Activated T-helper 2 cell treated with anti-CD3 and anti-CD28 coated beads, Interferon-gamma antibody, Interleukin-2, Interleukin-4, amounts not matched to agents 10 μg/mL and 5 μg/mL and 100 μg/mL, durations not matched to agents 14 hours and 24 hours and 36 hours (primary cell): Measurements from ENCODE around the gene TMPRSS6. TPM values are rescaled to one million over a fixed set of nuclear protein-coding genes. Genes with fewer than 3 reads are reported as not detected.
"Not testable (repeated sequence)": the region's sequence is repeated elsewhere in the genome, so short reads cannot be mapped to it uniquely, and the experiment has no call there.

Source experiments
- DNase-seq: peaks from one replicate; pipeline ENCODE4 v3.0.0; 2021; ENCODE audit warnings: low spot score
- H3K27ac Mint-ChIP-seq: one replicate; pipeline ENCODE4 v1.8.0; 2021; ENCODE audit warnings: mixed read lengths
- H3K27me3 Mint-ChIP-seq: one replicate; pipeline ENCODE4 v1.8.0; 2021; ENCODE audit warnings: low read depth, mixed read lengths
- H3K36me3 Mint-ChIP-seq: one replicate; pipeline ENCODE4 v1.8.0; 2021; ENCODE audit warnings: low read depth, mixed read lengths
- H3K4me1 Mint-ChIP-seq: one replicate; pipeline ENCODE4 v1.8.0; 2021; ENCODE audit warnings: low read depth, mixed read lengths
- H3K4me3 Mint-ChIP-seq: one replicate; pipeline ENCODE4 v1.8.0; 2021; ENCODE audit warnings: low read depth, mild to moderate bottlenecking, moderate library complexity, mixed read lengths
- H3K9me3 Mint-ChIP-seq: one replicate; pipeline ENCODE4 v1.8.0; 2021; ENCODE audit warnings: mixed read lengths
- intact Hi-C: fragments of 100-400 bp; cut with micrococcal nuclease; formaldehyde crosslinking; loops from one replicate; pipeline ENCODE4 v1.15.1; 2023
- total RNA-seq: library from RNA; stranded (reverse); gene quantifications from 2 replicates; pipeline ENCODE4 v1.2.3, GENCODE V29; 2022

TMPRSS6 gene
- total RNA-seq, 1 donor from 2014 or later = 9.2 TPM

DNA sequence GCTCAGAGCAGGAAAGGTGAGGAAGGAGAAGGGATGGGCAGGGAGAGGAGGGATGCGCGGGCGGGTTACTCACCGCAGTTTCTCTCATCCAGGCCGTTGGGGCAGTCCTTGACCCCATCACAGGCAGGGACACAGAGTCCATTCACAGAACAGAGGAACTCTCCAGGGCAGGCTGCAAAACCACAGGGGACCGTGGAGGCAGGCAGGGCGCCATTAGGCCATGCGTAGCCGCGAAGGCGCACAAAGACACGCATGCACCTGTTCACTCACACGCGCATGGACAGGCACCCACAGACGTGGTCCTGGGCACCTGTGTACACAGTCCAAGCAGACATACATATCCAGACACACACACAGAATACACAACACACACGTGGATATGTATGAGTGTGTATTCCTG is 35.0 kb downstream of the TMPRSS6 start:
- H3K4me3 Mint-ChIP-seq = no peak overlapping the region
- intact Hi-C loops = no loop called here

DNA sequence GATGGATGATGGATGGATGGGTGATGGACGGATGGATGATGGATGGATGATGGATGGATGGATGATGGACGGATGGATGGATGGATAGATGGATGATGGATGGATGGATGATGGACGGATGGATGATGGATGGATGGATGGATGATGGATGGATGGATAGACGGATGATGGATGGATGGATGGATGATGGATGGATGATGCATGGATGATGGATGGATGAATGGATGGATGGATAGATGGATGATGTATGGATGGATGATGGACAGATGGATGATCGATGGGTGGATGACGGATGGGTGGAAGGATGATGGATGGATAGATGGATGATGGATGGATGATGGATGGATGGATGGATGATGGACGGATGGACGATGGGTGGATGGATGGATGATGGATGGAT is 36.8 kb downstream of the TMPRSS6 start:
- peaks cover 7% of the 10 kb centered on the region for H3K27me3 Mint-ChIP-seq
- no peak for DNase-seq
- intact Hi-C loops = no loop called here
- H3K4me1 Mint-ChIP-seq = peaks cover 6% of the 10 kb centered on the region
- H3K36me3 Mint-ChIP-seq = no peaks in the 10 kb centered on the region
- H3K4me3 Mint-ChIP-seq = no peak overlapping the region
- no peak overlapping the region for H3K27ac Mint-ChIP-seq
- H3K9me3 Mint-ChIP-seq = no peaks in the 10 kb centered on the region

More for the DNA sequence above, 35.0 kb downstream of the TMPRSS6 start:
- H3K27ac Mint-ChIP-seq = no peak overlapping the region
- H3K36me3 Mint-ChIP-seq = no peaks in the 10 kb centered on the region
- peaks cover 22% of the 10 kb centered on the region for H3K4me1 Mint-ChIP-seq
- no peaks in the 10 kb centered on the region for H3K9me3 Mint-ChIP-seq
- DNase-seq = no peak
- peaks cover 6% of the 10 kb centered on the region for H3K27me3 Mint-ChIP-seq

DNA sequence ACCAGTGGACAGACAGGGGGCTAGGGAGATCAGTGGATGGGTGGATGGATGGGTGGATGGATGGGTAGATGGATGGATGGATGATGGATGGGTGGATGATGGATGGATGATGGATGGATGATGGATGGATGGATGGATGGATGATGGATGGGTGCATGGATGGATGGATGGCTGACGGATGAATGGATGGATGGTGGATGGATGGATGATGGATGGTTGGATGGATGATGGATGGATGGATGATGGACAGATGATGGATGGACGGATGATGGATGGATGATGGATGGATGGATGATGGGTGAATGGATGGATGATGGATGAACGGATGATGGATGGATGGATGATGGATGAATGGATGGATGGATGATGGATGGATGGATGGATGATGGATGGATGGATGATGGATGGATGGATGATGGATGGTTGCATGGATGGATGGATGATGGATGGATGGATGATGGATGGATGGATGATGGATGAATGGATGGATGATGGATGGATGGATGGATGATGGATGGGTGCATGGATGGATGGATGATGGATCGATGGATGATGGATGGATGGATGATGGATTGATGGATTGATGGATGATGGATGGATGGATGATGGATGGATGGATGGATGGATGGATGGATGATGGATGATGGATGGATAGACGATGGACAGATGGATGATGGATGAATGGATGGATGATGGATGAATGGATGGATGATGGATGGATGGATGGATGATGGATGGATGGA is 37.5 kb downstream of the TMPRSS6 start:
- H3K9me3 Mint-ChIP-seq, DNase-seq, intact Hi-C loops, H3K4me1 Mint-ChIP-seq, H3K27ac Mint-ChIP-seq, H3K4me3 Mint-ChIP-seq, H3K27me3 Mint-ChIP-seq, H3K36me3 Mint-ChIP-seq: not testable (repeated sequence)

DNA sequence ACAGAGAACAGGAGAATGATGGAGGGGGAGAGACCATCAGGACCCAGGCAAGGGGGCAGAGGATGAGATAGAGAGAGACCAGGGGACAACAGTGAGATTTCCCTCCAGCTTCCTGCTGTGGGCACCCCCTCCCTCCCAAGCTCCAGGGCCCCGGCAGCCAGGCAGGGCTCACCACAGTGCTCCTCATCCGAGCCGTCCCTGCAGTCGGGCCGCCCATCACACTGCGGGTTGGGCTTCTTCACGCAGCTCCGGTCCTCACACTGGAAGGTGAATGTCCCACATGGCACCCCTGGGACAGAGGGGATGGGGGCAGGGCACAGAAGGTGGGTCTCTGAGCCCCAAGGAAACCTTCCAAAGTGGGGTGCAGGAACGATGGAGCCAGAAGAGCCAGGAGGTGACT is 38.8 kb downstream of the TMPRSS6 start:
- no peak for DNase-seq
- no peaks in the 10 kb centered on the region for H3K36me3 Mint-ChIP-seq
- peaks cover 2% of the 10 kb centered on the region for H3K4me1 Mint-ChIP-seq
- peaks cover 7% of the 10 kb centered on the region for H3K27me3 Mint-ChIP-seq
- intact Hi-C loops = no loop called here
- H3K9me3 Mint-ChIP-seq = no peaks in the 10 kb centered on the region
- H3K4me3 Mint-ChIP-seq = no peak overlapping the region
- no peak overlapping the region for H3K27ac Mint-ChIP-seq

DNA sequence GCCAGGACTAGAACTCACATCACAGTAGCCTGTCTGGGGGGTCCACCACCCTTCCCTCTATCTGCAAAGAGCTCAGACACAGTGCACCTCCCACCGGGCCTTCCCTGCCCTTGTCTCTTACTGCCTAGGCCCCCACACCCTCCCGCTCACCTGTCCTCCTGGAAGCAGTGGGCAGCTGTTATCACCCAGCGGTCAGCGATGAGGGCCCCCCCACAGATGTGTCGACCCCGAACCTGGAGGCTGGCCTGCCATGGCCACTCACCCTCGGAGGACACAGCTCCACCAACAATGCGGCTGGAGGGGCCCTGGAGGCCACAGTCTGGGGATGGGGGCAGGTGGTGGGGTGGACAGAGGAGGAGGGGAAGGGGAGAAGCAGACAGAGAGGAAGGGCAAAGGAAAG is 39.2 kb downstream of the TMPRSS6 start:
- H3K4me3 Mint-ChIP-seq = no peak overlapping the region
- intact Hi-C loops = no loop called here
- H3K27ac Mint-ChIP-seq = no peak overlapping the region
- DNase-seq = no peak
- H3K27me3 Mint-ChIP-seq = peaks cover 7% of the 10 kb centered on the region
- H3K9me3 Mint-ChIP-seq = no peaks in the 10 kb centered on the region
- no peaks in the 10 kb centered on the region for H3K4me1 Mint-ChIP-seq
- no peaks in the 10 kb centered on the region for H3K36me3 Mint-ChIP-seq

DNA sequence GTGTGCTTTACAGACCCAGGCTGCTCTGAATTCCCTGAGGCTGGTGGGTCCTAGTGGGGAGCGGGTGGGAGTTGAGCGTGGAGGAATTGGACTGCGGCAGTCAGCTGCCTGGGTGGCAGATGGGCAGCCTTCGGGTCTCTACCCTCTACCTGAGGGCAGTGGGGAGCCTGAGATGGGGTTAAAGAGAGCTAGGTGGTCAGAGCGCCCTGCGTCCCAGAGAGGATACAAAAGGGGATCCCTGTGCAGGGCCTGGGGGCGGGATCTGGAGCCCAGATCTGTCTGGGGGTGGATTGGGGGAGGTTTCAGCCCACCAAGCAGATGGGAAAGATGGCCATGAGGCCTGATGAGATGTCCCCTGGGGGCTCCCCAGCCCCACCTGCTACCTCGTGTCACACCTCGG is 39.8 kb downstream of the TMPRSS6 start:
- no peaks in the 10 kb centered on the region for H3K36me3 Mint-ChIP-seq
- H3K4me3 Mint-ChIP-seq = no peak overlapping the region
- no peak overlapping the region for H3K27ac Mint-ChIP-seq
- no peaks in the 10 kb centered on the region for H3K4me1 Mint-ChIP-seq
- H3K9me3 Mint-ChIP-seq = no peaks in the 10 kb centered on the region
- DNase-seq = no peak
- peaks cover 7% of the 10 kb centered on the region for H3K27me3 Mint-ChIP-seq
- intact Hi-C loops = no loop called here

DNA sequence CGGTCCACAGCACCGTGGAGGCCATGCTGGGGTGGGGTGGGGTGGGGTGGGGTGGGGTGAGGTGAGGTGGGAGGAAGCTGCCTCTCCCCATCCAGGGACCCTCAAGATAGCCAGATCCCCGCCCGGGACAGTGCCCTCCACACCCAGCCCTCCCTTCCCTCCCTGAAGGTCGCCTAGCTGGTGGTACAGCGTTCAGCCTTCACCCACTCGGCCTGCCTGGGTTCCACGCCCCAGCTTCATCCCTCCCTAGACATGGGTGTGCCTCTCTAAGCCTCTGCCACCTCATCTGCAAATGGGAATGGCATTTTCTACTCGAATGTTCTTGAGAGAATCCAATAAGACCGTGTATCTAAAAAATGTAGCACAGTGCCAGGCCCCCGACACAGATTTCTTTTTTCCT is 40.2 kb downstream of the TMPRSS6 start:
- Mint-ChIP-seq H3K4me3 (no peak overlapping the region), H3K4me1 (no peaks in the 10 kb centered on the region), H3K36me3 (no peaks in the 10 kb centered on the region), H3K9me3 (no peaks in the 10 kb centered on the region), H3K27ac (no peak overlapping the region), H3K27me3 (peaks cover 7% of the 10 kb centered on the region)
- intact Hi-C loops = no loop called here
- no peak for DNase-seq

DNA sequence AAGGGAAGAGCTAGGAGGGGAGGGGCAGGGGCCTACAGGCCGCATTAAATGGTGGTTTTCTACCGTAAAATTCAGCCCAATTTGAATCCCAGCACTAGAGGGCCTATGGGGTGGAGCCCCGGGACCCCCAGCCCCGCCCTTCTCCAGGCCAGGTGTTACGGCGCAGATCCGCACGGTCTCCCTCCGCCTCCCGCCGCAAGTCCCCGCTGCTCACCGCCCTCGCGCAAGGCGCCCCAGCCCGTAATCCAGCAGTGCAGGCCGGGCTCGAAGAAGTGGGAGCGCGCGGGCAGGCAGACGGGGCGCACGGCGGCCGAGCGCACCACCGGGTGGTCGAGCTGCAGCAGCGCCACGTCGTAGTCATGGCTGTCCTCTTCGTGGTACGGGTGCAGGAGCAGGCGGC is 40.7 kb downstream of the TMPRSS6 start:
- no peaks in the 10 kb centered on the region for H3K4me1 Mint-ChIP-seq
- H3K27ac Mint-ChIP-seq = no peak overlapping the region

DNA sequence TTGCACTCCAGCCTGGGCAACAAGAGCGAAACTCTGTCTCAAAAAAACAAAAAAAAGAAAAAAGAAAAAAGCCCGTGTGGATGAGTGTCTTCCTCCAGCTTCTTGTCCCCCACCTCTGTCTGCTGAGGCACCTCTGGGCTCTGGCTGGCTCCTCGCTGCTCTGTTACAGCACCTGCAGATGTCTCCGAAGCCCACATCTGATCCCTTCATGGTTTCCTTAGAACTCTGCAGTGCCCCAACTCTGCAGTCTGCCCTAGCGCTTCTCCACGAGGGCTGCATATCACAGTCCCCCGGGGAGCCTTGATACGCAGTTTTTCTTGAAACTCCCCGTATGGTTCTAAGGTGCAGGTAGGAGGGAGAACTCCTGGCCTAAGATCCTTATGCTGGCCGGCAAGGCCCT is 42.1 kb downstream of the TMPRSS6 start:
- intact Hi-C loops = no loop called here
- Mint-ChIP-seq H3K4me1 (peaks cover 2% of the 10 kb centered on the region), H3K27ac (no peak overlapping the region), H3K36me3 (no peaks in the 10 kb centered on the region), H3K9me3 (no peaks in the 10 kb centered on the region), H3K4me3 (no peak overlapping the region), H3K27me3 (peaks cover 7% of the 10 kb centered on the region)
- no peak for DNase-seq

More for the DNA sequence above, 40.7 kb downstream of the TMPRSS6 start:
- no peaks in the 10 kb centered on the region for H3K36me3 Mint-ChIP-seq
- DNase-seq = no peak
- no peak overlapping the region for H3K4me3 Mint-ChIP-seq
- H3K27me3 Mint-ChIP-seq = peaks cover 7% of the 10 kb centered on the region
- H3K9me3 Mint-ChIP-seq = no peaks in the 10 kb centered on the region
- intact Hi-C loops = no loop called here

DNA sequence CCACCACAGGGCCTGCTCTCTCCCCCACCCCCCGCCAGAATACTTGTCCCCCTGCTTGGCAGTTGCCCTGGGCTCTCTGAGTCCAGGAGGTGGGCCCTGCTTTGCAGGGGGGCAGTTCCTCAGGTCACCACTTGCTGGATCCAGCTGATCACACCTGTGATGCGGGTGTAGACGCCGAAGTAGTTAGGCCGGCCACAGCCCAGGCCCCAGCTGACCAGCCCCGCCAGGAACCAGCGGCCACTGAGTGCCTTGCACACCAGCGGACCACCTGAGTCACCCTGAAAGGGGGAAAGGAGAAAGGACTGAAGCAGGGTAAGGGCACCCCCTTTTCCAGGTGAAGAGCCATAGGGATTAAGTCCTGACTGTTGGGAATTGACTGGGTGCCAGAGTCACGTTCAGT is 43.6 kb downstream of the TMPRSS6 start:
- Mint-ChIP-seq H3K36me3 (peaks cover 2% of the 10 kb centered on the region), H3K4me1 (peaks cover 8% of the 10 kb centered on the region), H3K27me3 (peaks cover 7% of the 10 kb centered on the region), H3K4me3 (no peak overlapping the region), H3K9me3 (no peaks in the 10 kb centered on the region), H3K27ac (no peak overlapping the region)
- intact Hi-C loops = no loop called here
- no peak for DNase-seq

DNA sequence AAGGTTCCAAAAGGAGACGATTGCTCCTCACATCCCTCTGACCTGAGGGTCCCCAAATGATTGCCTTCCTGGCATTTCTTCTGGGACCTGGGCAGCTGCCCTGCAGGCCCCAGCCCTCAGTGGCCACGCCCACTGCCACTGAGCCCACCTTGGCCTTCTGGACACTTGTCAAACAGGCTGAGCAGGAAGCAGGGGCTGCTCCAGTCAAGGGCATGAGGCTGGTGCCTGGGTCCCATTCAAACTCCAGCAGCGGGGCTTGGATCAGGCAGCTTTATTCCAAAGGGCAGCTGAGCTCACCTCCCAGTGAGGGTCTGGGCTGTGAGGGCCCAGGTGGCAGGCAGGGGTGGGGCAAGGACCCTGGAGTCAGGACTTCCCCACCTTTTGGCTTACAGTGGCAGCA is 44.3 kb downstream of the TMPRSS6 start:
- peaks cover 14% of the 10 kb centered on the region for H3K4me1 Mint-ChIP-seq
- intact Hi-C loops = no loop called here
- no peak for DNase-seq
- H3K4me3 Mint-ChIP-seq = no peak overlapping the region
- H3K27me3 Mint-ChIP-seq = peaks cover 7% of the 10 kb centered on the region
- no peaks in the 10 kb centered on the region for H3K9me3 Mint-ChIP-seq
- H3K27ac Mint-ChIP-seq = no peak overlapping the region
- H3K36me3 Mint-ChIP-seq = peaks cover 7% of the 10 kb centered on the region

DNA sequence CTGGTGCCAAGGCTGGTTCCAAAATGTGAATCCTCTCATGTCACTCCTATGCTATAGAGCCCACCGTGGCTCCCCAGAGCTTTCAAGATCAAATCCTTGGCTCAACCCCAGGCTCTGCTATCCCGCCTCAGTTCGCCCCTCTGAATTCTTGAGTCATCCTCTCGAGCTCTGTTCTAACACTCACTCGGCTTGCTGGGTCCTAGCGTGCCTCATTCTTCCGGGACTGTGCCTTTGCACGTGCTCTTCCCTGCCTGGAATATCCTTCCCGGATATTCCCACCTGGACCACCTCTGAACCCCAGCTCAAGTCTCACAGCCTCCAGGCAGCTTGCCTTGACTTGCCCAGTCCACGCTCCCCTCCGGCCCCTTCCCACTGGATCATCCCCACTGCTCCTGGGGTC is 45.0 kb downstream of the TMPRSS6 start:
- intact Hi-C loops = no loop called here
- H3K4me1 Mint-ChIP-seq = peaks cover 18% of the 10 kb centered on the region
- no peak for DNase-seq
- peaks cover 1% of the 10 kb centered on the region for H3K27me3 Mint-ChIP-seq
- H3K4me3 Mint-ChIP-seq = no peak overlapping the region
- no peak overlapping the region for H3K27ac Mint-ChIP-seq
- H3K36me3 Mint-ChIP-seq = peaks cover 10% of the 10 kb centered on the region
- no peaks in the 10 kb centered on the region for H3K9me3 Mint-ChIP-seq

DNA sequence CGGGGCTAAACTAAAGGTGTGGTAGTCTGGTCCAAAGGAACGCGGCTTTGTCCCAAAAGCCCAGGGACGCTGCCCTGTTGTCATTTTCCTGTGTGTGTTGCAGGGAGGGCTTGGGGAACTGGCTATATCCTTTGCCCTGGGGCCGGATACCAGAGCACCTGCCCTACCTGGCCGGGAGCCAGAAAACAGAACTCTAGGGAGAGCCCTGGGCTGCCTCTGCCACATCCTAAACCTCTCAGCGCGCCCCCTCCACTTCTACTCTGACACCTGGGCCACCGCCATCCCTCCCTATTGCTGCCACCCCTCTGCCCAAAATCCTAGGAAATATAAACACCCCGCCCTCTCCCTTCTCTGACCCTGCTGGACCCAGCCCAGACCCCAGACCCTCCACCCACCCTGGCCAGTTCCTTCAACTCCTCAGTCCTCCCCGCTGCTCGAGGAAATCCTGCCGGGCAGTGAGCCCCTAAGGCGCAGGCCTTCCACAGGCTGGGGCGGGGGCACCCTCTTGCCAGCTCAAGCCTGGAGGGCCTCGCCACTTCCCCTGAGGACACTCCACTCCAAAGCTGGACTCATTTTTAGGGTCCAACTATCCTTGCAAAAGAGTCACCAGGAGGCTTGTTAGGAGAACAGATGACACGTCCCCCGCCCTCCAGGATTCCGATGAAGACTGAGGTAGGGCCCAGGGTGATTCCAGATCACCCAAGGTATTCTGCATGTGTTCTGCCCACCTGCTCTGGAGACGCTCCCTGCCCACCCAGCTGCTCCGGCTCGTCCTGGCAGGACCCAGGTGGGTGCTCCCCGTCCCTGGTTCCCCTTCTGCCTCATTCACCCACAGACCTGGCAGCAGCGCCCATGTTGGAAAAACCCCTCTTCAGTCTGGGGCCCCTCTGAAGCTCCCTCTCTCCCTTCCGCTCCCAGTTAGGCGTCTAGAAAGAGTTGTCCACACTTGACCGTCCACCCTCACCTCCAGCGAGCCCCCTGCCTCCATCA is 45.8 kb downstream of the TMPRSS6 start:
- H3K4me1 Mint-ChIP-seq = peaks cover 18% of the 10 kb centered on the region
- no peaks in the 10 kb centered on the region for H3K27me3 Mint-ChIP-seq
- no peak overlapping the region for H3K27ac Mint-ChIP-seq
- intact Hi-C loops = no loop called here
- peaks cover 10% of the 10 kb centered on the region for H3K36me3 Mint-ChIP-seq
- no peak for DNase-seq
- no peaks in the 10 kb centered on the region for H3K9me3 Mint-ChIP-seq
- H3K4me3 Mint-ChIP-seq = no peak overlapping the region
